ENCODE data around the gene FUT1. TPM values are rescaled to one million over a fixed set of nuclear protein-coding genes. Genes with fewer than 3 reads are reported as not detected.
"Not testable (repeated sequence)": the region's sequence is repeated elsewhere in the genome, so short reads cannot be mapped to it uniquely, and the experiment has no call there.

The FUT1 gene
- total RNA-seq = 6.0 and 7.7 TPM in 2 replicates

GRCh38 chr19:48752496-48753365, at the start of gene FUT1:
Gene FUT1, minus strand, starts transcription at chr19:48752641. Its CDS starts 1,360 bp downstream, at chr19:48751281.
- DNase-seq (ENCODE audit: low read depth in 2 of 2) = peak in 1 of 2 donors; percentile 66

GRCh38 chr19:48799358-48800300, 47.2 kb upstream of the FUT1 start:
- peak in 1 of 2 donors; percentile 27 for DNase-seq (ENCODE audit: low read depth in 2 of 2)

- DNase-seq (ENCODE audit: low read depth in 2 of 2) = peak in 1 of 2 donors; percentile 26
Observed at GRCh38 chr19:48798937-48799336, 46.5 kb upstream of the FUT1 start.

DNA sequence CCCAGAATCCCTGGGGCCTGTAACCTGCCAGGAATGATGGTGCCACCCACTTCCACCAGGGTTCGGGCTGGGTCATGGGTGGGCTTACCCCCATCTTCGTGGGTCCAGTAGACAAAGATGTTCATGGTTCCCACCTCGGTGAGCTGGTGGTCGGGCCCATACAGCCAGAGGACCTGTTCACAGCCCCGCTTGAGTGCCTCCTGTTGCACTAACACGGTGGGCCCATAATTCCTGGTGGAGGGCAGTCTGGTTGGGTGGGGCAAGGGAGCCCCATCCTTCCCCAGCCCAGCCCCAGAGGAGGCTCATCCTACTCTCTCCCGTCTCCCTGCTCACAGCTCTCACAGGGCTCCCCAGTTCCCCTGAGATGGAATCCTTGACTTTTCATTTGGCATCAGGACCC, 44.7 kb upstream of the FUT1 start:
- DNase-seq (ENCODE audit: low read depth in 2 of 2) = no peak

- no peak for DNase-seq (ENCODE audit: low read depth in 2 of 2)
Observed at GRCh38 chr19:48796298-48797083, 44.0 kb upstream of the FUT1 start.

DNA sequence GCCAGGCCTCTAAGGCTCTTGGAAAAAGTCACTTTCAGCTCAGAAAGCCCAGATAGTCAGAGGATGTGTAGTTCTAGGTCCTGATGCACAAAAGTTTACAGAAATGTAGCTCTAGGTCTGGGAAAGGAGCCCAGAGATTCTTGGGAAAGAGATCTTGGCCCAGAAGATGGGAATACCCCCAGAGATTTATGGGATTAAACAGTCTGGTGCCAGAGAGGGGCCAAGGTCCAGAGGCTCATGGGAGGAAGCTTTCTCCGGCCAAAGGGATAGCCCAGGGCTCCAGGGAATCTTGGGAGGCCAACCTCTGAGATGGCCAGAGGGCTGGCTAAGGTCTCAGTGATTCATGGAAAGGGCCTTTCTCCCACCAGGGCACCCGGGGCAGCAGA, 43.2 kb upstream of the FUT1 start:
- no peak for DNase-seq (ENCODE audit: low read depth in 2 of 2)

DNA sequence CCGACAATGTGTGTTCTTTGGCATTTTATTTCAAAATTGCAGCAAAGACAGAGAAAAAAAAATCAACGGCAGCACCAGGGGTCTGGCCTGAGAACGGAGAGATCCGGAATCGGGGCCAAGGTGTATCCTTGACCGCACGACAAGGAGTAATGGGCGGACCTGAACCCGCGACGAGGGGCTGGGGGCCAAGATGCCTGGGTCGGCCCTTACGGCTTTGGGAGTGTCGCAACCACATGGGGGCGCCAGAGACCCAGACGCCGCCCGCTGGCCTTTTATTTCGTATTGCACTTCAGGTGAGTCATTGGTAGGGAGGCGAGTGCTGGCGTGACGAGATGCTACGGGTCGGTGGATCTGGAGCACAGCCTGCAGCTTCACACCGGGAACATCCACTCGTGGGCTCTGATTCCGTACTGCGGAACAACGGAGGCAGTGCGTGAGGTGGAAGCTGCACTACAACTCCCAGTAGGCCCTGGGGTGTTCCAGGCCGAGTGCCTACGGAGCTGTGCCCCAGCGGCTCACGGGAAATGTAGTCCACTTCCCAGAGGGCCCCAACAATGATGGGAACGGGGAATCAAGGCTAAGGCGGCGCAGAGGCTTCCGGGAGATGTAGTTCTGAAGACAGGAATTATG, 42.7 kb upstream of the FUT1 start:
- peak; percentile 83 to 94 for DNase-seq (ENCODE audit: low read depth in 2 of 2)

DNA sequence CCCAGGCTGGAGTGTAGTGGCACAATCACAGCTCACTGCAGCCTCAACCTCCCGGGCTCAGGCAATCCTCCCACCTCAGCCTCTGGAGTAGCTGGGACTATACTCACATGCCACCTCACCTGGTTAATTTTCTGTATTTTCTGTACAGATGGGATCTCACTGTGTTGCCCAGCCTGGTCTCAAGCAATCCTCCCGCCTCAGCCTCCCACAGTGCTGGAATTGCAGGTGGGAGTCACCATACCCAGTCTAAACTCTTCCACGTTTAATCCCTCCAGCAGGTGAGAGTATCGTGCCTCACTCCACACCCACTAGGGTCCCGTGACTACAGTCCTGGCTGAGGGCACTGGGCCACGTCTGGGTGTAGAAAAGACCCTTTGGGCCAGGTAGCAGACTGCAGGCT, 41.9 kb upstream of the FUT1 start:
- no peak for DNase-seq (ENCODE audit: low read depth in 2 of 2)

DNA sequence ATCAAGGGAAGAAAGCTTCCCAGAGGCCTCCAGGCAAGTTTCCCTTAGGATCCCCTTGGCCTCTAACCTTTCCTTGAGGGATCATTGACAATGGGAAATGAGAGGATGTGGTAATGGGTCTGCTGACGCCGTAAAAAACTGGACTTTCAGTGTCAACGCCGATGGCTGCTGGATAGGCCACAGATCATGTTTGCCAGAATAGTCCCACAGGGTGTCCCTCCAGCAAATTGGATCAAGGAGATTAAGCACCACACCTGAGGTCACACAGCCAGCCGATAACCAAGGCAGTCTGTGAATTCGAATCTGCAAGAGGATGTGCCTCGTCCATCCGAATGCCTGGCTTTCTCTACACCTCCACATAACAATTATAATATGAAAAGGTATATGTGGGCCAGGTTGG, 40.8 kb upstream of the FUT1 start:
- no peak for DNase-seq (ENCODE audit: low read depth in 2 of 2)

- DNase-seq (ENCODE audit: low read depth in 2 of 2) = not testable (repeated sequence)
Observed at GRCh38 chr19:48787331-48787730, 34.9 kb upstream of the FUT1 start.

- not testable (repeated sequence) for DNase-seq (ENCODE audit: low read depth in 2 of 2)
Observed at GRCh38 chr19:48786422-48786821, 34.0 kb upstream of the FUT1 start.

GRCh38 chr19:48784527-48784926, 32.1 kb upstream of the FUT1 start:
- DNase-seq (ENCODE audit: low read depth in 2 of 2) = no peak

DNA sequence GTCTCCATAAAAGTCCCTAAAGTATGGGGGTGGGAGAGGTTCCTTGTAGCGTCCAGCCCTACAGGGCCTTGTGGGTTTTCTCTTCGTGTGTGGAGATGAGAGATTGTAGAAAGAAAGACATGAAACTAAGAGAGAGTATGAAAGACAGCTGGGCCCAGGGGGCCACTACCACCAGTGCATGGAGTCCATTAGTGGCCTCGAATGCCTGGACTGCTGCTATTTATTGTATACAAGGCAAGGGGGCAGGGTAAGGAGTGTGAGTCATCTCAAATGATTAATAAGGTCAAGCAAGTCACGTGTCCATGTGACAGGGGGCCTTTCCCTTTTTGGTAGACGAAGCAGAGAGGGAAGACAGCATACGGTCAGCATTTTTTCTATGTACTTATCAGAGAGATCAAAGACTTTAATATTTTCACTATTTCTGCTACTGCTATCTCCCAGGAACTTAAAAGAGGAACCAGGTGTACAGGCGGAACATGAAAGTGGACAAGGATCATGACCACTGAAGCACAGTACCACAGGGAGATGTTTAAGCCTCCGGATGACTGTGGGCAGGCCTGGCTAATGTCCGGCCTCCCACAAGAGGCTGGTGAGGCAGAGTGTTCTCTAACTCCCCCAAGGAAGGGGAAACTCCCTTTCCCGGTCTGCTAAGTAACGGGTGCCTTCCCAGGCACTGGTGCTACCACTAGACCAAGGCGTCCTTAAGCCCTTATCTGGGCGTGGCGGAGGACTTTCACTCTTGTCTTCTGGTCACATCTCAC, 28.4 kb upstream of the FUT1 start:
- peak in 1 of 2 donors; percentile 48 for DNase-seq (ENCODE audit: low read depth in 2 of 2)

DNA sequence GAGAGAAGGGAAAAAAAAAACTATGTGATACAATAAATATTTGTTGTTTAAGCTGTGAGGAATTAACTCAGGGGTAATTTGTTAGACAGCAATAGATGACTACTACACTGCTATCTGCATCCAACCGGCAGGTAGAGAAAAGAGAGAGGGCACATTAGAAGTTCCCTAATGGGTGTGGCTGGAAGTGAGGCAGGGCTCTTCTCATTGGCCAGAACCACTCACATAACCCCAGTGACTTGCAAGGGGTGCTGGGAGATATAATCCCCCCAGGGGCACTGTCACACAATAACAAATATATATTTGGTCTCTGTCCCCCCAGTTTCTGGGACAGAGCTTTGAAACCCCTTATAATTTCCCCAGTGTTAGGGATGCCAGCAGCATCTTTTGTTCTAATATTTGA, 27.2 kb upstream of the FUT1 start:
- DNase-seq (ENCODE audit: low read depth in 2 of 2) = no peak

- DNase-seq (ENCODE audit: low read depth in 2 of 2) = no peak
Observed at GRCh38 chr19:48777720-48778119, 25.3 kb upstream of the FUT1 start.

- DNase-seq (ENCODE audit: low read depth in 2 of 2) = no peak
Observed at GRCh38 chr19:48777139-48777538, 24.7 kb upstream of the FUT1 start.

GRCh38 chr19:48772503-48772953, 20.1 kb upstream of the FUT1 start:
- peak; percentile 53 to 88 for DNase-seq (ENCODE audit: low read depth in 2 of 2)

- no peak for DNase-seq (ENCODE audit: low read depth in 2 of 2)
Observed at GRCh38 chr19:48770734-48771472, 18.5 kb upstream of the FUT1 start.

- no peak for DNase-seq (ENCODE audit: low read depth in 2 of 2)
Observed at GRCh38 chr19:48770266-48770665, 17.8 kb upstream of the FUT1 start.

Data from dermis microvascular lymphatic vessel endothelial cell (primary cell).